Activated effector memory CD4-positive, alpha-beta T cell treated with anti-CD3 and anti-CD28 coated beads, Interleukin-2, amount 50 U/mL, for 16 hours (primary cell): Measurements from ENCODE around the gene STXBP5.

Source experiments
- DNase-seq: peaks from one replicate; pipeline ENCODE4 v3.0.0-alpha.2; 2020

STXBP5 gene

GRCh38 chr6:147389463-147389862, 185.2 kb downstream of the STXBP5 start:
- DNase-seq = no peak

DNA sequence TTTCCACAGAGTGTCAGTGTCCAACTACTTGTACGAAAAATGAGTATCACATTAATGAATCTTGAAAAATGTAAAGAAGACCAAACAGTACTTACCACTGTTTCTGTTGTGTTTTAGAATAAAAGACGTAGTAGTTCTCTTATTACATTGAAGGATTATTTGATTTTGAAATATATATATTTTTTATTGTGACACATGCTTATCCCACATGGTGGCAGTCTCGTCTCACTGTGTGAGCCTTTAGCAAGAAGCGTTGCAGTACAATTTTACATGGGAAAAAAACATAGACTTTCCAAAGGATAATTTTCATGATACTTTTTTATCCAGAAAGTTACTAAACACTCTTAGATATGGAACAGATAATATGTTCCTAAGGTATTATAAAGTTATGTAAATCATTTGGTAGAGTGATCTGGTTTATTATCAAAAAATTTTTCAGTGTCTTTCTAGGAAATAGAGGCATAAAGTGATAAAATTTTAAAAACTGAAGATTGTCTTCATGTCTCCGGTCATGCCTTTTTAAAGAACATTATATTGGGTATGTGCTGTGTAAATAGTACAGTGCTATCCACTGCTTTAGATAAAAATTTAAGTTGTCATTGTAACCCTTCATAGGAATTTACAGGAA, 186.8 kb downstream of the STXBP5 start:
- no peak for DNase-seq

DNA sequence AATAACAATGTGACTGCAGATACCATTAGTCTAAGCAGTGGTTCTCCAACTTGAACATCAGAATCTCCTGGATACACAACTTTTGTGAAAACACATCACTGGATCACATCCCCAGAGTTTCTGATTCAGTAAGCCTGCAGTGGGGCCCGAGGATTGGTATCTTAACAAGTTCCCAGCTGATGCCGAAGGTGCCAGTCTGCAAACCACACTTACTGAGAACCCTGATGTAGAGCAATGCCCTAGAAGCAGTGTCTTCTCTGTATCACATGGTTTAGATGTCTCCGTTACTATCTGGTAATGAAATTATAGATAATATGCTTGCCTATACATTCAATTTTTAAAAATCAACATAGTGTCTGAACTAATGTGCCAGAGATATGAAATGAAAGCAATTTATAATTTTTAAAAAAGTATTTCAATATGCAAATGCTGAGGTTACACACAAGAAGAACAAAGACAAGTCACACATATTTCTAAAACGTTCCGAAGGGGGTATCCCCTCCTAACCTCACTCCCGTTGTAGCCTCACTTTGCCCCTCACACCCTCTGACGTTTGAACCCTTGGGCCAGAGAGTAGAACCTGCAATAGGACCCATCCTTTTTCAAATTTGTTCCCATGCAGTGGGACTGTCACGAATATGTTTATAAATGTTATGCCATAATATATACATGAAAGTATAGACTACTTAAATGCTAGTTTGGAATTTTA, 188.9 kb downstream of the STXBP5 start:
- DNase-seq = no peak

DNA sequence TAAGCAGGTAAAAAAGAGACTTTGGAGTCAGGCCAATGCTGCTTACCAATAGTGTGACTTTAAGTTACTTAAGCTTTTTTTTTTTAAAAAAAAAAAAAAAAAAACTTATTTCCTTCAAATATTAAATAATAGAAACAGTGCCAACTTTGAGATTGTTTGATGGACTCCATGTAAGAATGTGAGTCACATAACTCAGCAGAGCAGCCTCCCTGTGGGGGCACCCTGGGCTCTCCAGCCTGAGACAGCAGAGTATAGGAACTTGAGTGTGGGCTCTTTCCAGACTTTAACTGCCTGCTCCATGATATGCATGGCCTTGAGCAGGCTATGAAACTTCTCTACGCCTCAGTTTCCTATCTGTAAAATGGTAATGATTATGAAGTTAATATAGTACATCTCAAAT, 190.9 kb downstream of the STXBP5 start:
- no peak for DNase-seq

DNA sequence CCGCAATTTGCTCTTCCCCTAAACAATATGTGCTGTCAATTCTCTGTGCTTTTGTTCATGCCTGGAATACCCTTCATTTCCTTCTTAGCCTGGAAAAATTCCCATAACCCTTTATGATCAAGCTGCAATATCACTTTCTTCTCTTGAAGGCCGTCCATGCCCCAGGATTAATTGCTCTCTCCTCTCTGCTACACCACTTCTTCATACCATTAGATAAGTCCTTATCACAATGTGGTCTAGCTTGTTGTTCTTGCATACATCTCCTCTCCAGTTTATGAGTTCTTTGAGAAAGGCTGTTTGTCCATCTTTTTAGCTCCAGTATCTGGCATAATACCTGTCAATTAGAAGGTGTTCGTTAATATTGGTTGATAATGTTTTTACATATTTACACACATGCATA, 193.1 kb downstream of the STXBP5 start:
- DNase-seq = no peak

DNA sequence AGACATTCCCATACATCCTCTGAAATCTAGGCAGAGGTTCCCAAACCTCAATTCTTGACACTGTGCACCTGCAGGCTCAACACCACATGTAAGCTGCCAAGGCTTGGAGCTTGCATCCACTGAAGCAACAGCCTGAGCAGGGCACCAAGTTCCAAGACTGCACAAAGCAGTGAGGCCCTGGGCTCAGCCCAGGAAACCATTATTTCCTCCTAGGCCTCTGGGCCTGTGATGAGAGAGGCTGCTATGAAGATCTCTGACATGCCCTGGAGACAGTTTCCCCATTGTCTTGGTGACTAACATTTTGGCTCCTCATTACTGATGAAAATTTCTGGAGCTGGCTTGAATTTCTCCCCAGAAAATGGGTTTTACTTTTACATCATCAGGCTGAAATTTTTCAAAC, 196.8 kb downstream of the STXBP5 start:
- no peak for DNase-seq

DNA sequence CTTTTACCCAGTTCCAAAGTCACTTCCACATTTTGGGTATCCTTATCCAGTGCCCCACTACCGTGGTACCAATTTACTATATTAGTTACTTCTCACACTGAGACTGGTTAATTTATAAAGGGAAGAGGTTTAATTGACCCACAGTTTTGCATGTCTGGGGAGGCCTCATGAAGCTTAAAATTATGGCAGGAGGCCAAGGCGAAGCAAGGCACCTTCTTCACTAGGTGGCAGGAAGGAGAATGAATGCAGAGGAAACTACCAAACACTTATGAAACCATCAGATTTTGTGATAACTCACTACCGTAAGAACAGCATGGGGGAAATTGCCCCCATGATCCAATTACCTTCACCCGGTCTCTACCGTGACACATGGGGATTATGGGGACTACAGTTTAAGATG, 197.6 kb downstream of the STXBP5 start:
- DNase-seq = no peak

DNA sequence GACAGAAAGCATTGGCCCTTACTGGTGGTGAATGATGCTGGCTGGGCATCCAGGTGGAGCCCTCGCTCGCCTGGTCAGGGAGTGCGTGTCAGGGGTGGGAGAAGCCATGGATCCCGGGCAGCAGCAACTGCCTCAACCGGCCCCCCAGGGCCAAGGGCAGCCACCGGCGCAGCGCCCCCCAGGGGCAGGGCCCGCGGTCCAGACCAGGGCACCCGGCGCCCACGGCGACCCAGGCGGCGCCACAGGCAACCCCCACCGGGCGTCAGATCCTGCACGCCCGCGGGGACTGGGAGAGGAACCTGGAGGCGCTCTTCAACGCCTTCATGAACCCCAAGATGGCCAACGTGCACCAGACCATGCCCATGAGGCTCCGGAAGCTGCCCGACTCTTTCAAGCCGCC, 202.6 kb downstream of the STXBP5 start:
- no peak for DNase-seq

GRCh38 chr6:147407571-147407970, 203.4 kb downstream of the STXBP5 start:
- DNase-seq = no peak

GRCh38 chr6:147416622-147417021, 212.4 kb downstream of the STXBP5 start:
- no peak for DNase-seq

DNA sequence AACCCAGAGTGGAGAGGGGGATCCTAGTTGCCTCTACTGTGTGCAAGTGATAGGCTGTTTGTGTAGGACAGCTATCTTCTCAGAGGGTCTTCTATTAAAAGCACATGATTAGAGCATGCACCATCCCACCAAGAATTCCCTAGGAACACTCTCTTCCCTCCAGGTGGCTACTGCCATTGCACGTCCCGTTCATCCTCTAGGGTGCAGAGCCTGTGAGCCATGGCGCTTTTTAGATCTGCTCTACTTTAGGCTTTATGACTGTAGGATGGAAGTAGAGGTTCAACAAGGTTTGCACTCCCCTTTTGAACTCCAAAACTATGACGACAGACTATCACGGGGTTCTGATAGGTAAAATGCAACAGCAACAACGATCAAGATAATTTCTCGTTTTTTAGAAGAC, 213.7 kb downstream of the STXBP5 start:
- DNase-seq = no peak

DNA sequence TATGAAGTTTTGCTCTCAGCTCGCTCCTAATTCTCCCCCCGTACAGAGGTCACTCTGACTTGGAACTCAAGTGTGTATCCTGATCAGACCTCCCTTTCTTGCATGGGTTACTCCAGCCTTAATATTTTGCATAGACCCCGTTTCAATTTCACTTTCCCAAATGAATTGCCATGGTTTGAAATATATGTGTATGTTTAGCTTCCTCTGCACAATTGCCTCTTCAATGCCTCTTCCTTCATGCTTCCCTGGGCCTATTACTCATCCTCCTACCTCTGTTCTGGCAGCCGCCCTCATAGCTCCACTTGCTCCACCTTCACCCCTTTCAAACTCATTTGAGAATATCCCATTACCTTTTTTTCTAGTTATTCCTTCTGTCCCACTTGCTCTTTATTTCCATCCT, 214.3 kb downstream of the STXBP5 start:
- DNase-seq = no peak

DNA sequence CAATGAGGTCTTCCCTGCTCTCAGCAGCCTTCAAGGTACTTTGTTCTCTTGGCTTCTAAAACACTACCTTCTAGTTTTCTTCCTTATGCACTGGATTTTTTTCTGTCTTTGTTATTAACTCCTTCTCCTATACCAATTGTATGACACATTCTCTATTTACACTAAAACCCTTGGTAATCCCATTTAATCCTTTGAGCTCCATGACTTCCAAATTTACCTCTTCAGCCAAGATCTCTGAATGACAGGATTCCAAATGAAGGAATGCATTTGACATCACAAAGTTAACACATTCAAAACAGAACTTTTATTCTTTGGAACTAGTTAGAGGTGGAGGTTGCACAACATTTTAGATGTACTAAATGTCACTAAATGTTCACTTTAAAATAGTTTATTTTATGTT, 217.7 kb downstream of the STXBP5 start:
- DNase-seq = no peak

DNA sequence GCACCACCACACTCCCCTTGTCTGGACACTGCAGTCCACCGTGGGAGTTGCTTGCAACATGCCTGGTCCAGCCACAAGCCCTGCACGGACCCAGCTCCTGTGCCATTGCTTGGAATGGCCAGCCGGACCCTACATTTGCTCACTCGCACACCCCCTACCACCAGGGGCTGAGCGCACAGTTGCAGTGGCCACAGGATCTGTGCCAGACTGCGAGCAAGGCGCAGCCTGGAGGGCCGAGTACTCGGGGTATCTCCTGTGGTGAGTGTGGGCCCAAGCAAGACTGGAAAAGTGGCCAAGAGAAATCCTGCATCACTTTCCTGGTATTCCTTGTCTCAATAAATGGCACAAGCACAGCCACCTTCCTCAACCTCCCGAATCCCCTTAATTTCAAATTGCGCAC, 218.9 kb downstream of the STXBP5 start:
- DNase-seq = no peak

- DNase-seq = no peak
Measured at GRCh38 chr6:147429794-147430193, 225.6 kb downstream of the STXBP5 start.

DNA sequence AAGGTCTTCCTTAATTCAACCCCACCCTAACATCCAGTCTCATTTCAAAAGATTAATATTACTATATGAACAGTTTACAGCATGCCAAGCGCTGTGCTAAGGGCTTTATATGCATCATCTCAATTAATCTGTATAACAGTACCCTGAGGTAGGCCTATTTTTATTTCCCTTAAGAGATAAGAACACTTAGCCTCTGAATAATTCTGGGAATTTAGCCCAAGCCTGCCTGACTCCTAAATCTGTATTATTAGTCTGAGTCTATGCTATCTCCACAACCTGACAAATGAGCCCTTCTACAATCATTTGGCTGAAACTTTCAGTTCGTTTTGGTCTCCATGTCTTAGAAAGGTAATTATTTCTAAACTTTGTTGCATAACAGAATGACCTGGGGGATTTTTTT, 226.6 kb downstream of the STXBP5 start:
- DNase-seq = no peak

- DNase-seq = no peak
Measured at GRCh38 chr6:147434076-147434475, 229.9 kb downstream of the STXBP5 start.

DNA sequence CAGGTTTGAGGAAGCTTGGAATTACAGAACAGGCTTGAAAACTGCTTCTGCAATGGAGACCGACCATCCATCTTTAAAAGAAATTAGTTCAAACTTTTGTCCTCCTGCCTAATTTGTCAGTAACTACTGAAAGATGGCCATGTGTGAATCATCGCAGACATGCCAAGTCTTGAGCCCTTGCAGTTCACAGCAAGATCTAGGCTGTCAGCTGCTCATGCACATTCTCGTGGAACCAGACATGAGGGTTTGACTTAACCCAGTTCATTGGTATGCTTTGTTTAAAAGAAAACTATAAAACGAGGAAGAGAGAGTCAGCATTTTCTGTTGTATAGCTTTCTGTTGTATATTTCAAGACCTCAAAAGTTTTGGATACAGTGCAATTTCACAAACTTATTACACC, 230.3 kb downstream of the STXBP5 start:
- DNase-seq = no peak

DNA sequence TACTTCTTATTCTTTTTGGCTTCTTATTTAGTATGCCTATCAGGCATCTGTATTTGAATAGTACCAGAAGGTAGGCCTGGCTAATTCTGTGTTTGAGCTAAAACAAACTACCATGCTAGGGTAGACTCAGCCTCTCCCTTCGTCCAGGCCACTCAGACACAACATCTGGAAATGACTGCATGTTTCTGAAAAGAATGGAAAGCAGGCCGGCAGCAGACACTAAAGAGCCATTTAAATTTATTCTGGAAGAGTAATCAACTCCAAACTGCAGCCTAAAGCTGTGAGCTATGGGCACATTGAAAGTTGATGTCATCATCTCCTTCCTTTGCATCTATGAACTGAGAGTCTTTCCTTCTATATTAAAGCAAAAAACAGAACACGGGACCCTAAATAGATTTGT, 233.4 kb downstream of the STXBP5 start:
- no peak for DNase-seq

DNA sequence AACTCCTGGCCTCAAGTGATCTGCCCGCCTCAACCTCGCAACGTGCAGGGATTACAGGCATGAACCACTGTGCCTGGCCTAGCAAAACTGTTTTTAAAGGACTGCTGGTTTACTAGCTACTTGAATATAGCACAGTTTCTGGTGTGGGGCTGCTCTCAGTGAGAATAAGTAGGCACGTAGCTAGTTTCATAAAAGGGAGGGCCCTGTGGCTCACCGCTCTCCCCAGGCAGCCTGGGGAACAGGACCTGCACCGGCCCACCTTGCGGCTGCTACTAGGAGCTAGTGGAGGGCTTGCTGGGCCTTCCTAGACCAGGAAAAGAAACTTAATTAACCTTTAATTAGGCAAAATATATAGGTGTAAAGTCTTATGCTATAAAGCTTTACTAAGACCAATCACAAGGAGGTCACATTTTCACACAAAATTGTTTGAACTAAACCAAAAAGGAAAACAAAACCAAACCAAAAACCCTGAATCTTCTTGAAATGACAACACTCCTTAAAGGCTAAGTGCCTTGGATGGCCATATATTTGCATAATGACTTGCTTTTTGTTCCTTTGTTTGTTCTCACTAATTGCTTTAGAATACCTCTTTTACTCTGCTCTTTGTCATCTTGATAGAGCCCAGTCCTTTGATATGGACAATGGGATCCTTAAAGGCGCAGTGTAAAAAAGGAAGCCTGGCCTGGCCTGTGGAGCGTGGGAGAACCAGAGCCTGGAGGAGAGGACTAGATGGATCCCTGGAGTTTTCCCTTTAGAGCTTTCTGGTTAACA, 234.7 kb downstream of the STXBP5 start:
- no peak for DNase-seq
